Stimulated activated CD4-positive, alpha-beta T cell treated with anti-CD3 and anti-CD28 coated beads, Interleukin-12 subunit alpha, Interleukin-12 subunit beta, amount 100 ng/mL, for 4 hours (primary cell): ENCODE results near the gene STEAP3.

Source experiments
- DNase-seq: peaks from one replicate; pipeline ENCODE4 v3.0.0-alpha.2; 2020

Gene STEAP3

GRCh38 chr2:119249855-119250717, 26.5 kb downstream of the STEAP3 start:
- DNase-seq: no peak

- DNase-seq: no peak
Measured at GRCh38 chr2:119250718-119251290, 27.2 kb downstream of the STEAP3 start.

GRCh38 chr2:119251652-119252051, 28.0 kb downstream of the STEAP3 start:
- DNase-seq: no peak

- no peak for DNase-seq
Measured at GRCh38 chr2:119252186-119253113, 28.8 kb downstream of the STEAP3 start.

- DNase-seq: no peak
Measured at GRCh38 chr2:119253114-119253702, 29.6 kb downstream of the STEAP3 start.

GRCh38 chr2:119253760-119254600, 30.3 kb downstream of the STEAP3 start:
- DNase-seq: no peak

- DNase-seq: no peak
Measured at GRCh38 chr2:119254601-119255080, 31.0 kb downstream of the STEAP3 start.

- no peak for DNase-seq
Measured at GRCh38 chr2:119255760-119256581, 32.3 kb downstream of the STEAP3 start.

GRCh38 chr2:119256582-119256921, 32.9 kb downstream of the STEAP3 start:
- DNase-seq: no peak

GRCh38 chr2:119257198-119257597, 33.6 kb downstream of the STEAP3 start:
- DNase-seq: no peak

GRCh38 chr2:119259296-119259860, 35.7 kb downstream of the STEAP3 start:
- no peak for DNase-seq

- no peak for DNase-seq
Measured at GRCh38 chr2:119260646-119261492, 37.2 kb downstream of the STEAP3 start.

GRCh38 chr2:119261493-119262225, 38.0 kb downstream of the STEAP3 start:
- DNase-seq: no peak

- DNase-seq: no peak
Measured at GRCh38 chr2:119263025-119263424, 39.4 kb downstream of the STEAP3 start.

- no peak for DNase-seq
Measured at GRCh38 chr2:119263656-119264055, 40.0 kb downstream of the STEAP3 start.

- peak; percentile 17 for DNase-seq
Measured at GRCh38 chr2:119264781-119265692, 41.4 kb downstream of the STEAP3 start.

- DNase-seq: no peak
Measured at GRCh38 chr2:119265693-119266066, 42.0 kb downstream of the STEAP3 start.

- no peak for DNase-seq
Measured at GRCh38 chr2:119266091-119266589, 42.5 kb downstream of the STEAP3 start.
